ENCODE results near the gene SYNGR4. TPM values are rescaled to one million over a fixed set of nuclear protein-coding genes. Genes with fewer than 3 reads are reported as not detected.
"Not testable (repeated sequence)": the region's sequence is repeated elsewhere in the genome, so short reads cannot be mapped to it uniquely, and the experiment has no call there.

SYNGR4 gene
- total RNA-seq, 1 donor from 2014 or later, result not detected

GRCh38 chr19:48371771-48372170 is 7.6 kb downstream of the SYNGR4 start:
- ATAC-seq, result not testable (repeated sequence)

GRCh38 chr19:48372904-48373303 is 8.7 kb downstream of the SYNGR4 start:
- no peak for ATAC-seq

- no peak for ATAC-seq
Measured at GRCh38 chr19:48373567-48373966, 9.4 kb downstream of the SYNGR4 start.

GRCh38 chr19:48378194-48378570 is 14.0 kb downstream of the SYNGR4 start:
- no peak for ATAC-seq

GRCh38 chr19:48379058-48379457 is 14.9 kb downstream of the SYNGR4 start:
- no peak for ATAC-seq

- ATAC-seq, result no peak
Measured at GRCh38 chr19:48381178-48381950, 17.2 kb downstream of the SYNGR4 start.

GRCh38 chr19:48382286-48382685 is 18.1 kb downstream of the SYNGR4 start:
- ATAC-seq, result no peak

- ATAC-seq, result no peak
Measured at GRCh38 chr19:48385461-48386087, 21.4 kb downstream of the SYNGR4 start.

- ATAC-seq, result no peak
Measured at GRCh38 chr19:48386981-48387380, 22.8 kb downstream of the SYNGR4 start.

GRCh38 chr19:48390188-48391099 is 26.3 kb downstream of the SYNGR4 start:
- ATAC-seq, result peak; percentile 72

GRCh38 chr19:48391100-48392005 is 27.2 kb downstream of the SYNGR4 start, which contains the start of gene KDELR1:
Gene KDELR1 (minus strand): TSS chr19:48391551. CDS start chr19:48391358, 193 bp downstream.
- ATAC-seq, result peak; percentile 86

- ATAC-seq, result not testable (repeated sequence)
Measured at GRCh38 chr19:48392006-48392344, 27.8 kb downstream of the SYNGR4 start.

GRCh38 chr19:48392860-48393558 is 28.8 kb downstream of the SYNGR4 start:
- no peak for ATAC-seq

- no peak for ATAC-seq
Measured at GRCh38 chr19:48393559-48394330, 29.6 kb downstream of the SYNGR4 start, which contains the start of gene GRIN2D. Gene GRIN2D (plus strand): TSS chr19:48393668. CDS start chr19:48398393, 4,725 bp downstream.

GRCh38 chr19:48394331-48395169 is 30.4 kb downstream of the SYNGR4 start:
- no peak for ATAC-seq

- no peak for ATAC-seq
Measured at GRCh38 chr19:48395170-48395455, 30.9 kb downstream of the SYNGR4 start.

- ATAC-seq, result no peak
Measured at GRCh38 chr19:48395499-48395898, 31.3 kb downstream of the SYNGR4 start.

- ATAC-seq, result no peak
Measured at GRCh38 chr19:48396016-48396823, 32.1 kb downstream of the SYNGR4 start.

GRCh38 chr19:48396824-48397176 is 32.6 kb downstream of the SYNGR4 start:
- no peak for ATAC-seq

All from esophagus mucosa (tissue), 1 donor.